HG03066 (cell line): ENCODE results near the gene SPINDOC.
"Not testable (repeated sequence)": the region's sequence is repeated elsewhere in the genome, so short reads cannot be mapped to it uniquely, and the experiment has no call there.

Source experiments
- ATAC-seq: cut with Tn5 transposase; IDR thresholded peaks from one replicate; pipeline ENCODE4 v1.9.1; 2021; ENCODE audit warnings: low read depth; ENCODE audit not compliant: unreplicated experiment

SPINDOC gene, protein sequence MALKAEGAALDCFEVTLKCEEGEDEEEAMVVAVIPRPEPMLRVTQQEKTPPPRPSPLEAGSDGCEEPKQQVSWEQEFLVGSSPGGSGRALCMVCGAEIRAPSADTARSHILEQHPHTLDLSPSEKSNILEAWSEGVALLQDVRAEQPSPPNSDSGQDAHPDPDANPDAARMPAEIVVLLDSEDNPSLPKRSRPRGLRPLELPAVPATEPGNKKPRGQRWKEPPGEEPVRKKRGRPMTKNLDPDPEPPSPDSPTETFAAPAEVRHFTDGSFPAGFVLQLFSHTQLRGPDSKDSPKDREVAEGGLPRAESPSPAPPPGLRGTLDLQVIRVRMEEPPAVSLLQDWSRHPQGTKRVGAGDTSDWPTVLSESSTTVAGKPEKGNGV

DNA sequence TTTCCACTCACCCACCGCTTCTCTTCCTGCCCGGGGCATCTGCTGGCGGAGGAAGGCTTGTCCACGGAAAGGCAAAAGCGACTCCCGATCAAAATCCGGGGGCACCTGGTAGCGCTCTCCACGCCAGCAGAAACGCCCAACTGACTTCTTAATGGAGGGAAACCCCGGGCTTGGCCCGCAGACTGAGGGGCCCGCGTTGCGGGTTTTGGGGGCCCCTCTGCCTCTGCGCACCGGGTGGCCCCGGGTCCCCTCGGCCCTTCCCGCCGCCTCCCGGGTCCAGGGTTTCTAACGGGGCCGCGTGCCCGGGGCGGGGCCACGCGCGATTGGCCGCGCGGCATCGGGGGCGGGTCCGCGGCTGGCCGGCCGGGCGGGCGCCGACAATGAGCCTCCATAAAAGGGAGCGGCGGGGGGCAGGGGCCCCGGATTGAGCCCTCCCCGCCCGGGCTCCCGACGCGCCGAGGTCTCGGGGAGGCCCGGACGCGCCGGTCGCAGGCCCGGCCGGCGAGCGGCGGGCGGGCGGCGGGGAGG, at the start of gene SPINDOC:
Gene SPINDOC, plus strand, starts transcription at position 422 of the 528 bp plus-strand sequence. CDS start 231 bp downstream, outside the sequence.
- ATAC-seq = peak; percentile 83

GRCh38 chr11:63763496-63764339, 49.5 kb upstream of the SPINDOC start:
- no peak for ATAC-seq

DNA sequence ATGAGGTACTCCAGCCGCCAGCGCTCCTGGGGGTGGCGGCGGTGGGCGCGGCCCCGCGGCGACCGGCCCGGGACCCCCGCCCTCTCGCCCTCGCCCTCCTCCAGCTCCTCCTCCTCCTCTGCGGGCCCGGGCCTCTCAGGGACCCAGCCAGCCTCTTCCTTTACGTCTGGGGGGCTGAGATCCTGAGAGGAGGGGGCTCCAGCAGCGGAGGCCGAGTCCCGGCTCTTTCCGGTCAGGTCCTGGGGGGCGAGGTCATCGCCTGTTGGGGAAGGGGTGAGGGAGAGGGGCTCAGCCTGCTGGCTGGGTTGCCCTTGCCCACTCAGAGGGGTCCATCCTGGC, 48.9 kb upstream of the SPINDOC start:
- ATAC-seq = no peak

DNA sequence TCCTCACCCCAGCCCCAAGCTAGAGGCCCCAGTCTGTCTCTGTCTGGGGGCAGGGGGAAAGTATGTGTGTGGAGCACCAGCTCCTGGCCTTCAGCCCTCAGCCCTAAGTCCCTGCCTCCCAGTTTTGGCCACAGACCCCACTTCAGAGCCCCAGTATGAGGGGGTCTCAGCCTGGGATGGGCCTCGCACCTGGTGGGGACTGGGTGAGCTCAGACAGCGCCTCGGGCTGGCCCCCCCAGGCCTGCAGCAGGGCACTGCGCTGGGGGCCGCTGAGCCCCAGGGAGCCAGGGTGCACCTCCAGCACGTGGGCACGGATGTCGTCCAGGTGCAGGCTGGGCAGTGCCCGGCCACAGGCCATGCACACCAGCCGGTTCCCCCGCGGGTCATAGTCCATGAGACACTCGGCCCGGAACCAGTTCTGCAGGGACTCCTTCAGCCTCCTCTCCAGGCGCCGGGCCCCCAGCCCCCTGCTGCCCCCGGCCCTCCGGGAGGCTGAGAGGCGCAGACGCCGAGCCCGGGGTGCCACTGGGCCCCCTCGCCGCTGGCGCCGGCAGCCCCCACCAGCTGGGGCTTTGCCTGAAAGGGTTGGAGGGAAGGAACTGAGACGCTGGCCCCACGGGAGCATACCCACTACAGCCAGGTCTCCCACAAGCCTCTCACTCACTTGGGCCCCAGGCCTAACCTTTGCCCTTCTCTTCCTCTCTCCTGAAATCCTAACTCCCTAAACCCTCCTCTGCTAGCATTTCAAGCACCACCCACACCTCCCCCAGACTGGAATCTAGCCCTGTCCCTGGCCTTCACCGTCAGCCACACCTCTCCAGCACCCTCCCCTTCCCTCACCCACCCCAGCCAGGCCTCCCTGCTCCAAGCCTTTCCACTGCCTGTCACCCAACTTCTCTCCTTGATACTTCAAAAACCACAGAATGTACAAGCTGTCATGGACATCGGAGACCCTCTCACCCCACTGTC, 48.3 kb upstream of the SPINDOC start:
- ATAC-seq = no peak

GRCh38 chr11:63765688-63766241, 47.5 kb upstream of the SPINDOC start:
- no peak for ATAC-seq

DNA sequence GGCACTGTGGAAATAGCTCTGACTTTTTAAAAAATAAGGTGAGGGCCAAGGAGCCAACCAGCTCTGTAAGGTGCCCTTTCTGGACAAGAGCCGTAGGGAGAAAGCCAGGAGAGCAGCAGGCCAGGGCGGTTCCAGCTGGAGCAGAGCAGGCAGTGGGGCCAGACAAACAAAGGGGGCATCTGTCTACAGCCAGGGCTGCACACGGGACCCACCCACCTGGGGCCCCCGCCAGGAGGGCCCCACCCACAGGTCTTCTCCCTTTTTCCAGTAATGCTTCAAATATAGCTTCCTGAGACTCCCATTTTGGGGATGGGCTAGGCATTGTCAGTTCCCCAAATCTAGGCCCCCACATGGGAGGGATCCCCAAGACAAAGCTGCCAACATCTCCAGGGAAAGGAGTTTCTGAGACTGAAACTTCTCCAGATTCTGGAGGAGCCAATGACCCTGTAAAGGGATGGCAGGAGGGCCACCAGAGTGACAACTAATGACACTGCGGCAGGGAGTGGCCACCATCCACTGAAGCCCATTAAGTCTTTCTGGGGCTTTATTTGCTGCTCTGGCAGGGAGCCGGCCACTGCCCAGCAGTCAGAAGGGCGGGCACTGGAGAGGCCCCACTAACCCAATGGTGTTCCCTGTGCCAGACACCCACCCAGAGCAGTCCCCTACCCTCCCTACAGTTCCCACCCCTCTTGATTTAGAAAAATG, 46.6 kb upstream of the SPINDOC start:
- no peak for ATAC-seq

- no peak for ATAC-seq
Measured at GRCh38 chr11:63767267-63767564, 46.0 kb upstream of the SPINDOC start.

DNA sequence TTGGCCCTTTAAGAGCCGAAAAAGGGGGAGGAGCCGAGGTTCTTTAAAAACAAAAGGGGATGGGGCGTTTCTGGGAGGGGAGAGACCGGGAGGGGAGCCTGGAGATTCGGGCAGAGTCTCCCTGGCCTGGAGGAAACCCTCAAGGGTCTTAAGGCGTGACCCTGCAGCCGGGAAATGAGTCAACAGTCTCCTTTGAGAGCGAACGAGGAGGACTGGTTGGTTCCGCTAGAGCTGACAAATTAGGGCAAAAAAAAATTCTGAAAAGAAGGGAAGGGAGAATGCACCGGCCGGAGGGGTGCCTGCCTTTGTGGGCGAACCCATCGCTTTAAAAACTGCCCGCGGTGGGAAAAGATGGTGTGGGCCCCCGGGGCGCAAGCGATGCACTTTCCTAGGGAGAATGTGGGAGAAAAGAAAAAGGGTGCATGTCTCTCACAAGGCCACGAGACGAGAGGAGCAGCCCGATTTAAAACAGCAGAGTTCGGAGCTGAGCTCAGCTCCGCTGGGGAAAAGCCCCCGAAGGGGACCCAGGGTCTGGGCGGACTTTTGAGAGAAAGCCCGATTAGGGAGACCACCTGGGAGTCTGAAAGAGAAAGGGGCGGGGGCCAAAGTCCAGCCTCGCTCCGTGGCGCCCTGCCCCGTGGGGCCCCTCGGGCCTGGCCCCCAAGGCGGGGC, 45.6 kb upstream of the SPINDOC start:
- ATAC-seq = no peak

GRCh38 chr11:63768237-63769041, 44.8 kb upstream of the SPINDOC start, which contains the start of gene ZFTA:
ZFTA (minus strand) TSS chr11:63768775; CDS start chr11:63768622, 153 bp downstream.
- ATAC-seq = peak; percentile 49

- ATAC-seq = no peak
Measured at GRCh38 chr11:63769042-63769713, 44.1 kb upstream of the SPINDOC start.

- no peak for ATAC-seq
Measured at GRCh38 chr11:63769714-63770455, 43.4 kb upstream of the SPINDOC start.

DNA sequence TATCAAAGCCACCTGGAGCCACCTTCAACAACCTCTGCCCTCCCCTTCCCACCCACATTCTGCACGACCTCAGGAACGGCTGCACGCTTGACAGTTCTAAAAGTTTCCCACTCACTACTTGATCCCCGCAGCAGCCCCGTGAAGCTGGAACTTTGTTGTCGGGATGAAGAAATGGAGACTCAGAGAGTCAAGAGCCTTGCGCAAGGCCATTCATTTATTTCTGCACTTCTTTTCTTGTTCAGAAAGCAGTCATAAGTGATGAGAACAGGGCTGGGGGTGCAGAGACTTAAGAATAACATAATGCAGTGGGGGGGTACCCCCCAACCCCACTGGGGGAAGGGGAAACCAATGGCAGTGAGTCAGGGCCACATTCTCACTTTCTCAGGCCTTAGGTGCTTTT, 42.5 kb upstream of the SPINDOC start:
- no peak for ATAC-seq

DNA sequence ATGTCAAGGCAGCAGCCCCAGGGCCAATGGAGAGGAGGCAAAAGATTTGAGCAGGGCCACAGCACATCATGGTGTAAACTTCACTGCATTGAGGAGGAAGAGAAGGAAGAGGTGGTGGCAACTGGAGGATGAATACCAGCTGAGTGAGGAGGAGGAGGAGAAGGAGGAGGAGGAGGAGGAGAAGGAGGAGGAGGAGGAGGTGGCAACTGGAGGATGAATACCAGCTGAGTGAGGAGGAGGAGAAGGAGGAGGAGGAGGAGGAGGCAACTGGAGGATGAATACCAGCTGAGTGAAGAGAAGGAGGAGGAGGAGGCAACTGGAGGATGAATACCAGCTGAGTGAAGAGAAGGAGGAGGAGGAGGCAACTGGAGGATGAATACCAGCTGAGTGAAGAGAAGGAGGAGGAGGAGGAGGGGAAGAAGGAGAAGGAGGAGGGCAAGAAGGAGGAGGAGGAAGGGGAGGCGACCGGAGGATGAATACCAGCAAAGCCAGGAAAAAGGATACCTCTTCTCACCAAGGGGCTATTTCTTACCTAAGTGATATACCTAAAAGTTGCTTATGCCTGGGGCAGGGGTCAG, 41.4 kb upstream of the SPINDOC start:
- ATAC-seq = not testable (repeated sequence)

- no peak for ATAC-seq
Measured at GRCh38 chr11:63775191-63775590, 38.1 kb upstream of the SPINDOC start.

DNA sequence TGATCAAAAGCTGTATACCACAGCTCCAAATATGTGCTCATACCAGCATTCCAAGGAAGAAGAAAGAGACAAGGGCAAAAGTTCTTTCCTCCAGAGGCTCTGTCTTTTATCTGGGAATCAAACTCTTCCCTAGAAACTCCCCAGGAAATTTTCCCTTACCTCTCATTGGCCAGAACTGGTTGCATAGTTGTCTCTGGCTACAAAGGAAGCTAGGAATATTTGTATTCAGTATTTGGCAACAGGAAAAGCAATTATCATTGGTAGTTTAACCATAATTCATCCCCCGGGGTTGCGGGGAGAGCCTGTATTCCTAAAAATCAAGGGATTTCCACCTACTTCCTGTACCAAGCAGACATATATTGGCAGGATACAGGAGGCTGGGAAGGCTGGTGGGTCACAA, 34.2 kb upstream of the SPINDOC start:
- no peak for ATAC-seq

DNA sequence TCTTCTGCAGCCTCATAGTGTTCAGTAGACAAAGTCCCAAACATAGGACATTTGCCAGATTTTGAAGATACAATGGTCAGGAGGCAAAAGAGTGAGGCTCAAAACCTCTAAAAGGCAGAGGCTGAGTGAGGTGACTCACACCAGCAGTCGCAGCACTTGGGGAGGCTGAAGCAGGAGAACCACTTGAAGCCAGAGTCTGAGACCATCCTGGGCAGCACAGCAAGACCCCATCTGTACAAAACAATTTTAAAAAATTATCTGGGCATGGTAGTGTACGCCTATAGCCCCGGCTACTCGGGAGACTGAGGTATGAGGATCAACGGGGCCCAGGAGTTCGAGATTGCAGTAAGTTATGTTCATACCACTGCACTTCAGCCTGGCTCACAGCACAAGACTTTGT, 30.5 kb upstream of the SPINDOC start:
- no peak for ATAC-seq
